Measurements from ENCODE around the gene LPIN2.
A peak's percentile ranks its signal among the peaks of the same experiment; 100 is the strongest.

The LPIN2 gene

GRCh38 chr18:2979871-2980790, 32.8 kb downstream of the LPIN2 start:
- no peak for DNase-seq

GRCh38 chr18:2979129-2979528, 33.8 kb downstream of the LPIN2 start:
- DNase-seq = peak; percentile 40

GRCh38 chr18:2978661-2979106, 34.3 kb downstream of the LPIN2 start:
- peak; percentile 36 for DNase-seq

- DNase-seq = no peak
Observed at GRCh38 chr18:2978208-2978607, 34.7 kb downstream of the LPIN2 start.

- DNase-seq = no peak
Observed at GRCh38 chr18:2976218-2977132, 36.5 kb downstream of the LPIN2 start.

GRCh38 chr18:2974731-2975130, 38.2 kb downstream of the LPIN2 start:
- no peak for DNase-seq

- no peak for DNase-seq
Observed at GRCh38 chr18:2971741-2972552, 41.0 kb downstream of the LPIN2 start.

GRCh38 chr18:2970772-2971659, 41.9 kb downstream of the LPIN2 start:
- DNase-seq = no peak

- DNase-seq = no peak
Observed at GRCh38 chr18:2970344-2970743, 42.6 kb downstream of the LPIN2 start.

GRCh38 chr18:2969695-2970094, 43.2 kb downstream of the LPIN2 start:
- no peak for DNase-seq

GRCh38 chr18:2968606-2969005, 44.3 kb downstream of the LPIN2 start:
- no peak for DNase-seq

GRCh38 chr18:2967820-2968219, 45.1 kb downstream of the LPIN2 start:
- DNase-seq = no peak

GRCh38 chr18:2967357-2967756, 45.6 kb downstream of the LPIN2 start:
- no peak for DNase-seq

- DNase-seq = no peak
Observed at GRCh38 chr18:2966560-2966959, 46.4 kb downstream of the LPIN2 start.

GRCh38 chr18:2965797-2966196, 47.1 kb downstream of the LPIN2 start:
- no peak for DNase-seq

- DNase-seq = no peak
Observed at GRCh38 chr18:2964361-2965010, 48.5 kb downstream of the LPIN2 start.

All from NCI-H226 (cell line).